CD8-positive, alpha-beta memory T cell (primary cell): ENCODE data around the gene PM20D2. TPM values are rescaled to one million over a fixed set of nuclear protein-coding genes. Genes with fewer than 3 reads are reported as not detected.

Experiments
- CTCF ChIA-PET: fragments of 350-600 bp; sonication (Branson Sonifier 250); formaldehyde crosslinking; loops from one replicate; lab custom pipeline; 2021; ENCODE audit warnings: antibody characterized with exemption; lab: Charles Lee
- POLR2A ChIA-PET: fragments of 350-600 bp; sonication (Branson Sonifier 250); formaldehyde crosslinking; loops from one replicate; lab custom pipeline; 2021; ENCODE audit warnings: antibody characterized with exemption; lab: Charles Lee
- DNase-seq, 5 donors: peaks; one replicate each; pipeline versions ENCODE4 v3.0.0 to v3.0.0-alpha.2; 2020 to 2022; ENCODE audit warnings: mixed read lengths in 1 of 5
- H3K27ac ChIP-seq: one replicate; pipeline ENCODE4 v1.7.0; 2013; ENCODE audit warnings: low read depth, mild to moderate bottlenecking, low read length, moderate library complexity
- H3K27me3 ChIP-seq: 2 replicates; pipeline ENCODE4 v1.7.0; 2013; ENCODE audit warnings: low read length, mild to moderate bottlenecking; ENCODE audit not compliant: insufficient read depth, poor library complexity, severe bottlenecking
- H3K36me3 ChIP-seq: 2 replicates; pipeline ENCODE4 v1.7.0; 2013; ENCODE audit warnings: mild to moderate bottlenecking, low read length, moderate library complexity; ENCODE audit not compliant: insufficient read depth
- H3K4me1 ChIP-seq: 2 replicates; pipeline ENCODE4 v1.7.0; 2013; ENCODE audit warnings: mild to moderate bottlenecking, low read length, moderate library complexity; ENCODE audit not compliant: insufficient read depth
- H3K4me3 ChIP-seq: 2 replicates; pipeline ENCODE4 v1.7.0; 2013; ENCODE audit warnings: mild to moderate bottlenecking, low read length
- H3K9me3 ChIP-seq: 2 replicates; pipeline ENCODE4 v1.7.0; 2013; ENCODE audit warnings: mild to moderate bottlenecking, low read length
- H3K27ac Mint-ChIP-seq, 8 donors: one replicate each; pipeline ENCODE4 v1.8.0; 2020 to 2021; ENCODE audit warnings: mixed read lengths in 8 of 8, mild to moderate bottlenecking in 6 of 8, inconsistent platforms in 3 of 8, moderate library complexity in 3 of 8
- H3K27me3 Mint-ChIP-seq, 2 donors: one replicate each; pipeline ENCODE4 v1.8.0; 2020 to 2021; ENCODE audit warnings: mixed read lengths in 2 of 2, mild to moderate bottlenecking in 1 of 2, moderate library complexity in 1 of 2
- H3K36me3 Mint-ChIP-seq, 3 donors: one replicate each; pipeline ENCODE4 v1.8.0; 2020 to 2021; ENCODE audit warnings: mixed read lengths in 3 of 3, inconsistent platforms in 1 of 3, mild to moderate bottlenecking in 1 of 3
- H3K4me1 Mint-ChIP-seq, 3 donors: one replicate each; pipeline ENCODE4 v1.8.0; 2020 to 2021; ENCODE audit warnings: mixed read lengths in 3 of 3, inconsistent platforms in 1 of 3, mild to moderate bottlenecking in 1 of 3
- H3K4me3 Mint-ChIP-seq, 7 donors: one replicate each; pipeline ENCODE4 v1.8.0; 2020 to 2021; ENCODE audit warnings: mixed read lengths in 7 of 7, mild to moderate bottlenecking in 6 of 7, moderate library complexity in 4 of 7, inconsistent platforms in 2 of 7
- H3K9me3 Mint-ChIP-seq, 5 donors: one replicate each; pipeline ENCODE4 v1.8.0; 2020 to 2022; ENCODE audit warnings: mixed read lengths in 5 of 5, mild to moderate bottlenecking in 3 of 5, moderate library complexity in 2 of 5, inconsistent platforms in 1 of 5
- polyA plus RNA-seq: library from polyadenylated mRNA; unstranded; fragments of 300-500 nt; fragmentation: Illumina TruSeq; gene quantifications from one replicate; pipeline ENCODE4 v1.2.3, GENCODE V29; 2021
- total RNA-seq, 2 experiments: library from RNA; stranded (reverse); gene quantifications; one replicate each; pipeline ENCODE4 v1.2.3, GENCODE V29; 2021

PM20D2 gene
- total and polyA plus RNA-seq, 3 experiments from 2014 or later, result 8.8 to 18.7 (median 17.6) TPM

DNA sequence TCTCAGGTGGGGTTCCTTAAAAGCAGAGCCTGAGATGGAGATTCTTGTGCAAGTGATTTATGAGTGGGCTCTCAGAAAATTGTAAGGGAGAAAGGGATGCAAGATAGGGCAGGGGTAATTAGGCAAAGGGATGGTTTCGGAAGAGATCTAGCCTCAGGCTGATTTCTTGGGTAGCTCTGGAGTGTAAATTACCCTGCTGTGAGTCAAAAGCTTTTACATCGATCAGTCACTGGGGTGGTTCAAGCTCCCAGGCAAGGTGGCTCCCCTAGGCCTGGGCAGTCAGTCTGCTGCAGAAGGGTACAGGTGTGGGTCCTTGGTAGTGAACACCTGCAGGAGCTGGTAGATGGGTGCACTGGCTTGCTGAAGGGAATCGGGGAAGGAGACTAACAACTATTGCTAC is 11.1 kb upstream of the PM20D2 start:
- DNase-seq, result no peak
- no peak overlapping the region for H3K27ac ChIP-seq
- Mint-ChIP-seq H3K36me3 (peaks cover 0 to 2% (median 0%) of the 10 kb centered on the region in 3 donors), H3K27ac (no peak overlapping the region), H3K9me3 (no peaks in the 10 kb centered on the region), H3K4me1 (no peaks in the 10 kb centered on the region), H3K4me3 (no peak overlapping the region), H3K27me3 (no peaks in the 10 kb centered on the region)
- POLR2A ChIA-PET, result interaction anchor here (0.6 kb wide), 1 partner anchor 16 kb away, joined by 3 read pairs; no protein-coding TSS in a partner anchor
- H3K27me3 ChIP-seq, result no peaks in the 10 kb centered on the region
- no peak overlapping the region for H3K4me3 ChIP-seq
- no peaks in the 10 kb centered on the region for H3K4me1 ChIP-seq
- no peaks in the 10 kb centered on the region for H3K36me3 ChIP-seq
- CTCF ChIA-PET, result interaction anchor here (1.5 to 1.8 kb wide), 3 partner anchors 11 to 152 kb away, joined by 4 to 5 read pairs (median 4); partner anchors contain the start of gene PM20D2
- no peaks in the 10 kb centered on the region for H3K9me3 ChIP-seq

DNA sequence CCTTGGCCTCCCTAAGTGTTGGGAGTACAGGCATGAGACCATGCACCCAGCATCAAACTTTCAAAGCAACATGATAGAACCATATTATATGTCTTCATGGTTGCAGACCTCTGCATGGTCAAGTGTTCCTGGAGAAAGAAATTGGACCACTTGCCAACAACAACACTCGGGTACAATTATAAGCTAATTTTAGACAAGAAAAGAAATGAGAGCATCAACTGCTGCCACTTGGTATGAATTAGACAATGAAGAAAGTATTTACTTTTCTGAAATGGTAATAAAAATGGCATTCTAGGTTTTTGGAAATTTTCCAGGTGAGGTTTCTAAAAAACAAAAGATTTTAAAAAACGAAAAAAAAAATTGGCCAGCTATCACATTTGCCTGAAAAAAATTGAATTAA is 7.7 kb upstream of the PM20D2 start:
- Histone ChIP-seq H3K9me3 (no peaks in the 10 kb centered on the region), H3K4me1 (no peaks in the 10 kb centered on the region), H3K4me3 (no peak overlapping the region), H3K27ac (no peak overlapping the region), H3K27me3 (no peaks in the 10 kb centered on the region), H3K36me3 (no peaks in the 10 kb centered on the region)
- DNase-seq, result no peak
- Mint-ChIP-seq H3K27me3 (no peaks in the 10 kb centered on the region), H3K4me1 (no peaks in the 10 kb centered on the region), H3K27ac (no peak overlapping the region), H3K36me3 (peaks cover 0 to 4% (median 0%) of the 10 kb centered on the region in 3 donors), H3K4me3 (no peak overlapping the region), H3K9me3 (no peaks in the 10 kb centered on the region)
- ChIA-PET POLR2A (no interaction called here), CTCF (no interaction called here)

DNA sequence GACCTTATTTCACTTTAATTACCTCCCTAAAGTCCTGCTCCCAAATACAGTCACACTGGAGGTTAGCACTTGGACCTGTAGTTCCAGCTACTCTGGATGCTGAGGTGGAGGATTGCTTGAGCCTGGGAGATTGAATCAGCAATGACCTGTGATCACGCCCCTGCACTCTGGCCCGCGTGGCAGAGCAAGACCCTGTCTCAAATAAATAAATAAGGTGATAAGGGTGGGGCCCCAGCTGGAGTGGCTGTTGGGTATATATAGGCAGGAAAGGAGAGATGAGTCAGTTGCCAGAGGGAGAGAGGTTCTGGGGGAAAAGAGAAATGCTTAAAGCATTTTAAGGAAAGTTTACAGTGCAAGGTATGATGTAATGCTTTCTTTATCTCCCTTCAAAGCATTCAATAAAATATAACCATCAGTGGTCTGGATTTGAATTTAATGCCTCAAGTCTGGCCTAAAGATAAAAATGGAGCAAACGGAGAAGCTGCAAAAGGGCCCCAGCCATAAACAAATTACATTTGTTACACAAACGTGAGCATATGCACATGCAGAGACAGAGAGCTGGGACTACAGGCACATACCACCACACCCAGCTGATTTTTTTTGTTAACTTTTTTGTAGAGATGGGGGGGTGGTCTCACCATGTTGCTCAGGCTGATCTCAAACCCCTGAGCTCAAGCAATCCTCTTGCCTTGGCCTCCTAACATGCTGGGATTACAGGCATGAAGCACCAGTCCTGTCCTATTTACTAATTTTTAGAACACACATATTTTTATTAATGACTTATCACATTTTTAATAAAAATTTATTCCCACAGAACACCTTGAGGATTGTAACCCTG is 6.1 kb upstream of the PM20D2 start:
- Mint-ChIP-seq H3K27ac (peak overlapping the region in 1 of 8 donors; percentile 23), H3K4me3 (no peak overlapping the region), H3K27me3 (no peaks in the 10 kb centered on the region), H3K4me1 (peaks cover 0 to 4% (median 3%) of the 10 kb centered on the region in 3 donors), H3K9me3 (no peaks in the 10 kb centered on the region), H3K36me3 (peaks cover 0 to 4% (median 0%) of the 10 kb centered on the region in 3 donors)
- Histone ChIP-seq H3K36me3 (no peaks in the 10 kb centered on the region), H3K27me3 (no peaks in the 10 kb centered on the region), H3K4me3 (no peak overlapping the region), H3K4me1 (no peaks in the 10 kb centered on the region), H3K9me3 (no peaks in the 10 kb centered on the region), H3K27ac (no peak overlapping the region)
- no peak for DNase-seq
- CTCF ChIA-PET, result interaction anchor here (1.2 kb wide), 1 partner anchor 8 kb away, joined by 3 read pairs; no protein-coding TSS in a partner anchor
- POLR2A ChIA-PET, result no interaction called here

DNA sequence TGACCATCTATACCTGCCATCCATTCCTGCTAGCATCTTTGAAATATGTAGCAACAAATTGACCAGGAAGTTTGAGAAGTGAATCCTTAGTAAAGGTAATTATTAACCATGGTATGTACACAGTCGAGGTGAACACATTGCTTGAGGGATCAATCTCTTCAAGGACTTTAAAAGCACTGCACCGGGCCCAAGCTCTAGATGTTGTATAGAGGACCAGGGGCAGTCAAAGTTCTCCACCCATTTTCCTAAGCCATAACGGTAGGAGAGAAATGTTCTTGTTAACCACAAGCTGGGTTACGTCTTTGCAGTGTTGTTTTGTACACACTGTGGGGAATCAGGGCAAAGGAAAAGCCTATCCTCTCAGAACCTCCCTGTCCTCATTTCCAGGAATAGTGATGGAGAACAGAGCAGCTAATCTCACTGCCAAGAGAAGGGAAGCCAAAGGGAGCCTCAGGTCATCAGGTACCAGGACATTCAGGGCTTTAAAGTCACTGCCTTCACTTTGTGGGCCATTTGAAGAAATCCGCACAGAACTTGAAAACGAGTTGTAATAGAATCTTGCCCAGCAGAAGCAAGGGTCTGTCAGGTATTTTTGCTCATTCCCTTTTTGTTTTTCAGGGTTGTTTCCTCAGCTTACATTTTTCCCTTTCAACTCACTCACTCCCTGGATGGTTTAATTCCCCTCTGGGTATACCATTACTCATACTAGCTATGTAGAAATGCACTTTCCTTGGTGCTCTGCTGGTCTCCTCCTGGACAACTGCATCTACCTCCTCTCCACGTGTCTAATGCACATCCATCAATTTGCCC is 5.3 kb upstream of the PM20D2 start:
- peaks cover 2 to 12% (median 5%) of the 10 kb centered on the region in 3 donors for H3K4me1 Mint-ChIP-seq
- no peak overlapping the region for H3K4me3 ChIP-seq
- no peaks in the 10 kb centered on the region for H3K9me3 Mint-ChIP-seq
- DNase-seq, result no peak
- POLR2A ChIA-PET, result no interaction called here
- no peaks in the 10 kb centered on the region for H3K27me3 Mint-ChIP-seq
- CTCF ChIA-PET, result interaction anchor here (1.2 to 1.5 kb wide), 2 partner anchors 9 to 158 kb away, joined by 3 read pairs; no protein-coding TSS in a partner anchor
- H3K36me3 ChIP-seq, result no peaks in the 10 kb centered on the region
- no peaks in the 10 kb centered on the region for H3K9me3 ChIP-seq
- H3K4me3 Mint-ChIP-seq, result peak overlapping the region in 1 of 7 donors; percentile 1
- peak overlapping the region in 1 of 8 donors; percentile 78 for H3K27ac Mint-ChIP-seq
- H3K27ac ChIP-seq, result no peak overlapping the region
- H3K36me3 Mint-ChIP-seq, result peaks cover 0 to 3% (median 1%) of the 10 kb centered on the region in 3 donors
- no peaks in the 10 kb centered on the region for H3K4me1 ChIP-seq
- no peaks in the 10 kb centered on the region for H3K27me3 ChIP-seq

DNA sequence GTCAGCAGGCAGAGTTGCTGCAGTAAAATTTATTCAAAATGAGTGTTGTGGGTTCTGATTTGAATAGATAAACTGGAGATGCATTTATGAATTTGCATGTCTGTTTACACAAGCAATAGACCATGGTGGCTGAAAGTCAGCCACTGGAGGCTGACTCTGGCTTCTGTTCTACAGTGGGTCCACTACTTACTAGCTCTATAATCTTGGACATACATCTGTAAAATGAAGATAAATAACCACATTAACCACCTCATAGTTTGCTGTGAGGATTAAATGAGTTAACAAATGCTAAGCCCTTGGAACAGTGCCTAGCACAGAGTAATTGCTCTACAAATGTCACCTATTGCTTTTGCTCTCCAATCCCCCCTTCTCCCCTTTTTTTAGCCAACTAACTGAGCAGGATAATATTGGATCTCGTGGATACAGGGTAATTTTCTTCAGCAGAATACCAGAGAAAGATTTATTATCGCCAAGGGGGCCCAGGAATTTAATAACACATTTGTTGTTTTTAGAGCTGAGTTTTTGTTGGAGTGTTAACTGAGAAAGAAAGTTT is 1.4 kb upstream of the PM20D2 start:
- CTCF ChIA-PET, result interaction anchor here (1.5 to 3.7 kb wide), 3 partner anchors 10 to 161 kb away, joined by 4 to 21 read pairs (median 15); partner anchors contain the start of gene PNRC1
- no peaks in the 10 kb centered on the region for H3K27me3 ChIP-seq
- Mint-ChIP-seq H3K27me3 (no peaks in the 10 kb centered on the region), H3K4me1 (peaks cover 20 to 38% (median 30%) of the 10 kb centered on the region in 3 donors), H3K4me3 (peak overlapping the region in 3 of 7 donors; percentile 20 to 98 (median 26)), H3K9me3 (no peaks in the 10 kb centered on the region), H3K27ac (peak overlapping the region in 5 of 8 donors; percentile 30 to 63 (median 51)), H3K36me3 (peaks cover 0 to 10% (median 7%) of the 10 kb centered on the region in 3 donors)
- POLR2A ChIA-PET, result interaction anchor here (5.7 kb wide), 1 partner anchor 64 kb away, joined by 91 read pairs; the partner anchor contains the start of gene PNRC1
- H3K4me3 ChIP-seq, result no peak overlapping the region
- H3K9me3 ChIP-seq, result no peaks in the 10 kb centered on the region
- H3K36me3 ChIP-seq, result no peaks in the 10 kb centered on the region
- DNase-seq, result no peak
- no peak overlapping the region for H3K27ac ChIP-seq
- peaks cover 9% of the 10 kb centered on the region for H3K4me1 ChIP-seq

DNA sequence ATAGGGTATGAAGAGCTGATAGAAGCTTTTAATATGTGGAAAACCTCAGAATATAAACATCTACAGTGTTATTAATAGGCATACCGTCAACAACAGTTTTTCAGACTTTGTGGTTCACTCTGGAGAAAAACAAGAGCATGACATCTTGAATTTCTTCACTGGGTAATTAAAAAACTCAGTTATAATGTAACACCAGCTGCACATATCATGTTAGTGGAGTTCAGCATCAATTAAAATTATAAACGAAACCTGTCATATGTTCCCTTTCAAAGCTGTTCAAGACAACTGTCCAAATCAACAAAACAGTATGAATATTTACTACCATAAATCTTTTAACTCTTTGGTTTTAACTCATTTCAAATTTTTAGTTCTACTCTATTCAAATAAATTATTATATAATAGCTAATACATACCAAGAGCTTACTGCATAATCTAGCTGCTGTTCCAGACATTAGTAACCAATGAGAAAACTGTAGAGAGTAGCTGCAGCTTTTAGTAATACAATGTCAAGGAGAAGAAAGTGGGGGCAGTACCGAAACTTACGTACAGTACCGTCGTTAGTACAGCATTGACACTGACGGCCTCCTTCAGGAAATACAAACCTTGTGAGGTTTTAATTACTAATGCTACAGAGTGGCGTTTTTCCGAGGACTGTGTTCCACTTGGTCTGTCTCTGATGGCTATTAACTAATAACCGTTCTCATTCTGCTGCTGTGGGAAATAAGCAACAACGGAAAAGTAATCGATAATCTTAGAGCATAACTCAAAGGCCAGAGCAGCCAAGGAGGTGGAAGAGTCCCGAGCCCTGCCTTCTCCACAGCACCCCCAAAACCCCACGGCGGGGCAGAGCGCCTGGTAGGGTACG is 532 bp upstream of the PM20D2 start:
- DNase-seq, result peak in 3 of 5 donors; percentile 2 to 51 (median 38)
- POLR2A ChIA-PET, result interaction anchor here (0.6 to 5.7 kb wide), 6 partner anchors 28 to 1441 kb away, joined by 3 to 91 read pairs (median 5); partner anchors contain the start of genes PNRC1, RNGTT and SRSF12
- H3K36me3 ChIP-seq, result no peaks in the 10 kb centered on the region
- Mint-ChIP-seq H3K36me3 (peaks cover 0 to 18% (median 14%) of the 10 kb centered on the region in 3 donors), H3K4me3 (peak overlapping the region; percentile 91 to 98 (median 94)), H3K9me3 (no peaks in the 10 kb centered on the region), H3K27me3 (no peaks in the 10 kb centered on the region), H3K4me1 (peaks cover 22 to 45% (median 36%) of the 10 kb centered on the region in 3 donors), H3K27ac (peak overlapping the region; percentile 44 to 97 (median 96))
- CTCF ChIA-PET, result interaction anchor here (0.8 to 3.7 kb wide), 9 partner anchors 9 to 182 kb away, joined by 3 to 21 read pairs (median 4); partner anchors contain the start of genes PNRC1 and RNGTT
- peak overlapping the region; percentile 73 for H3K4me3 ChIP-seq
- peaks cover 9% of the 10 kb centered on the region for H3K4me1 ChIP-seq
- peak overlapping the region; percentile 62 for H3K27ac ChIP-seq
- H3K9me3 ChIP-seq, result no peaks in the 10 kb centered on the region
- H3K27me3 ChIP-seq, result no peaks in the 10 kb centered on the region
